Fibroblast of mammary gland (primary cell): ENCODE measurements around the gene UFD1.

Source experiments
- DNase-seq: peaks from one replicate; pipeline ENCODE4 v3.0.0-alpha.2; 2010; ENCODE audit warnings: low read depth
- H3K4me3 ChIP-seq: 2 replicates; pipeline ENCODE4 v1.5.1; 2011; ENCODE audit warnings: low read depth, mild to moderate bottlenecking, low read length, moderate library complexity; ENCODE audit not compliant: control insufficient read depth
- TF ChIP-seq, protein P1 (sequence below): conservative IDR thresholded peaks from 2 replicates; pipeline ENCODE4 v1.5.1; 2011; ENCODE audit warnings: low read depth, low read length, inconsistent platforms; ENCODE audit not compliant: control insufficient read depth, insufficient read depth

The UFD1 gene, protein sequence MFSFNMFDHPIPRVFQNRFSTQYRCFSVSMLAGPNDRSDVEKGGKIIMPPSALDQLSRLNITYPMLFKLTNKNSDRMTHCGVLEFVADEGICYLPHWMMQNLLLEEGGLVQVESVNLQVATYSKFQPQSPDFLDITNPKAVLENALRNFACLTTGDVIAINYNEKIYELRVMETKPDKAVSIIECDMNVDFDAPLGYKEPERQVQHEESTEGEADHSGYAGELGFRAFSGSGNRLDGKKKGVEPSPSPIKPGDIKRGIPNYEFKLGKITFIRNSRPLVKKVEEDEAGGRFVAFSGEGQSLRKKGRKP

DNA sequence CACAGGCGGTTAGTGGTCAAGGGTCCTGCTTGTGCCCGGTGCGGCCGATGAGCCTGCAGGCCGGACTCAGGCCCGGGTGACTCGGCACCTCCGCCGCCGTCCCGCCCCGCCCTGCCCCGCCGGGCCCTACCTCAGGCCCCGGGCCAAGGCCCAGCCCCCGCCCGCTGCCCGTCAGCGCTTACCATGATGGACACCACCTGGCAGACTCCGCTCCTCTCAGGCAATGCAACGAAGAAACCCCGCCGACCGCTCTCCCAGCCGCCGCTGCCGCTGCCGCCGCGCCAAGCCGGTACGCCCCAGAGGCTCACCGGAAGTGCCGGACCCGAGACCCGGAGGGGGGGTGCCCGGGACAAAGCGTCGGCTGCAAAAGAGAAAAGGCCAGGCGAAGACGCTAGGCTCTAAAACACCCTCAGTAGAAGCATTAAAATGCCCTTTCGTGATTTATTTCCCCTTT lies at the start of gene UFD1:
TSS of gene UFD1 (minus strand) at position 293 of the 454 bp plus-strand sequence. CDS start at position 185, 108 bp downstream.
- H3K4me3 ChIP-seq, result peak within 1 kb of the TSS; percentile 75
- peak; percentile 72 for DNase-seq
- TF ChIP-seq, protein P1, sequence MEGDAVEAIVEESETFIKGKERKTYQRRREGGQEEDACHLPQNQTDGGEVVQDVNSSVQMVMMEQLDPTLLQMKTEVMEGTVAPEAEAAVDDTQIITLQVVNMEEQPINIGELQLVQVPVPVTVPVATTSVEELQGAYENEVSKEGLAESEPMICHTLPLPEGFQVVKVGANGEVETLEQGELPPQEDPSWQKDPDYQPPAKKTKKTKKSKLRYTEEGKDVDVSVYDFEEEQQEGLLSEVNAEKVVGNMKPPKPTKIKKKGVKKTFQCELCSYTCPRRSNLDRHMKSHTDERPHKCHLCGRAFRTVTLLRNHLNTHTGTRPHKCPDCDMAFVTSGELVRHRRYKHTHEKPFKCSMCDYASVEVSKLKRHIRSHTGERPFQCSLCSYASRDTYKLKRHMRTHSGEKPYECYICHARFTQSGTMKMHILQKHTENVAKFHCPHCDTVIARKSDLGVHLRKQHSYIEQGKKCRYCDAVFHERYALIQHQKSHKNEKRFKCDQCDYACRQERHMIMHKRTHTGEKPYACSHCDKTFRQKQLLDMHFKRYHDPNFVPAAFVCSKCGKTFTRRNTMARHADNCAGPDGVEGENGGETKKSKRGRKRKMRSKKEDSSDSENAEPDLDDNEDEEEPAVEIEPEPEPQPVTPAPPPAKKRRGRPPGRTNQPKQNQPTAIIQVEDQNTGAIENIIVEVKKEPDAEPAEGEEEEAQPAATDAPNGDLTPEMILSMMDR, result no peak

DNA sequence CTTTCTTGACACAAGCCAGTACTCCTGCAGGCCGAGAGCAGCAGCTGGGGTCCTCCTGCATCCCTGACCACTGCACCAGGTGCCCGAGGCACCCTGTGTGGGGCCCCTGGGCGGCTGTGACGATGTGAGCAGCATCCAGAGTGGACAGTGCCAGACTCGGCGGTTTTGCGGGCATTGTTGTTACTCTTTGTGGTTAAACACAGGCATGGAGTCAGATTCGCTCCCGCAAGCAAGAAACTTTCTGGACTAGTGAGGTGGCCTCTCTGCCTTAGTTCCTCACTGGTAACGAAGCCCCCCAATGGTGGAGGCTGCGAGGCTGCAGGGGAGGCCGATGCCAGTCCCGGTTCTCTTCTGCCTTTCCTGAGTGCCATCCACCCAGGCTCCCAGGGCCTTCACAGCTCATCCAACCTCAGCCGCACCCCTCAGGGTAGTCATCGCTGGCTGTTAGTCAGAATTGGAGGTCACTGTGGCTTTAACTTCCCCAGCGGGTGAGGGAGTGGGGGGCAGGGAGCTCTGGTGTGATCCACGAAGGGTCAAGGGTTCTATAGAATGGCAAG lies 48.9 kb upstream of the UFD1 start:
- no peak overlapping the region for H3K4me3 ChIP-seq
- DNase-seq, result peak; percentile 37
- TF ChIP-seq, protein P1, result no peak

DNA sequence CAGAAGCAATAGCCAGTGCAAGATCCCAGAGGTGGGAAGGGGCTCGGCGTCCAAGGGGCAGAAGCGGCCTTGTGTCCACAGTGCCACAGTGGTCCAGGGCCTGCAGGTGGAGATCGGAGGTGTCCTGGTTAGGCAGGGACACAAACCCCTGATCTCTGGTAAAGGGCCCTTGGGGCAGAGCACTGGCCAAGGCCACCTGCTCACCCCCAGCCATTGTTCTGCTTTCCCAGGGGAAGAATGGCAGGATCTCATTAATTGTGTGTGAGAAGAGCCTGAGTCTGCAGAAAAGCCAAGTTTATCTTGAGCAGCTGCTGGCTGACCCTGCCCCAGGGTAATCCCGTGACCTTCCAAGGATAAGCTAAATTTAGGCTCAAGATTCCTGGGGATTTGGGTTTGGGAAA lies 48.3 kb upstream of the UFD1 start:
- TF ChIP-seq, protein P1, result no peak
- no peak for DNase-seq
- no peak overlapping the region for H3K4me3 ChIP-seq

DNA sequence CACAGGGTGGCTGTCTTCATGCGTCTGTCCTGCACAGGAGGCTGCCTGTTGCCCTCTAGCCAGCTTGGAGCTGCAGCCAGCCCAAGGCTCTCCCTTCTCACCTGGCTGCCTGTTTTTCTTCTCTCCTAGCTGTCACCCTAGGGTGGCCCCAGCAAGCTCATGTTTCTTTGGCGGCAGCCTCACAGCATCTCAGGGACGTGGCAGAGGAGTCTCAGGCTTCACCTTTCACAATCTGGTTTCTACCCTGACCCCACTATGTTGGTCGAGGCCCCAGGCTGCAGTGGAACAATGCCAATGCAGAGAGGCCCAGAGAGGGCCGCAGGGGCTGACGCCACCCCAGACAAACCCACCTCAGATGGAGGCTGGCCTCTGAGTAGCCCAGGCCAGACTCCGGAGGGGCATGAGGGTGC lies 47.7 kb upstream of the UFD1 start:
- DNase-seq, result no peak
- TF ChIP-seq, protein P1, result no peak
- no peak overlapping the region for H3K4me3 ChIP-seq

DNA sequence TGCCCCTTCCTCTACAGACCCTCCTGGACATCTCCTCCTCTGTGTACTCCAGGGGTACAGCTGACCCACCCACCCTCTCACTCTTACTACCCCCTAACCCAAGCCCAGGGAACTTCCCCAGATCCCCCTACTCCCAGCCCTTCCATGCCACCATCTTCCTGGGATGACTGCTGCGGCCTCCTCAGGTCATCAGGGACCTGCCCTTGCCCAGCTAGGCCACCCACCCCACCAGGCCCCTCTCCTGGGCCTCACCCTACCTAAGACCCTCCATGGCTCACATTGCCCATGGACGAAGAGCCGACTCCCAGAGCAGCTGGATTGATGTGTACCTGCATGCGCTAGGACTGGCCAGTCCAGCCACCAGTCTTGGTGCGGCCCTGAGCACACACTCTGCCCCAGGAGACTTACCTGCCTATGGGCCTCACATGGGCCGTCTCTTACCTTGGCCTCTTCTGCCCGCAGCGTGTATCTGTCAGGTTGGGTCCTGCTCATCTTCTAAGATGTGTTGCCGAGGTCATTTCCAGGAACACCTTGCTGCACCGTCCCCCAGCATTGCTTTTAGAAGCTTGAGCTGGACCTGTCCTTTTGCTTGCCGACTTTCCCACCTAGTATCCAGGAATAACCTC lies 47.2 kb upstream of the UFD1 start:
- TF ChIP-seq, protein P1, result no peak
- DNase-seq, result no peak
- H3K4me3 ChIP-seq, result no peak overlapping the region

DNA sequence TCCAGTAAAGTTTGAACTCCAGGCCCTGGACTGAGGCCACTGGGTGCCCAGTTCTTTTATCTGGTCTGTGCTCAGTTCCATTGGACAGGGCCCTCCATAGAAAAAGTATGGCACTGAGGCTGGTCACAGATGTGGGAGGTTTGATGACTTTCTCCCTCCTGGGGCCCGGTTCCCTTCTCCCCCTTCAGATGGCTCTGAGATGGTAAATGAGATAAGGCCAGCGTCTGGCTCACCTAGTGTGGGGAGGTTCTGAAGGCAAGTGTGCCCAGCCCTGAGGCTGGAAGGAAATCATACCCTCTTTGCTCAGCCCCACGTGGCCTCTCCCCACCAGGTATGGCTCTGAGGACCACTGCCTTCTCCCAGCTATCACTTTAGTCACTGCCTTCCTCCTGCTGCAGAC lies 46.7 kb upstream of the UFD1 start:
- TF ChIP-seq, protein P1, result no peak
- H3K4me3 ChIP-seq, result no peak overlapping the region
- no peak for DNase-seq
